GM19351 (cell line): ENCODE measurements around the gene TACC3.
A peak's percentile ranks its signal among the peaks of the same experiment; 100 is the strongest.

Experiments
- ATAC-seq: cut with Tn5 transposase; IDR thresholded peaks from one replicate; pipeline ENCODE4 v1.9.1; 2021; ENCODE audit warnings: mild to moderate bottlenecking, moderate library complexity; ENCODE audit not compliant: unreplicated experiment

TACC3 gene

DNA sequence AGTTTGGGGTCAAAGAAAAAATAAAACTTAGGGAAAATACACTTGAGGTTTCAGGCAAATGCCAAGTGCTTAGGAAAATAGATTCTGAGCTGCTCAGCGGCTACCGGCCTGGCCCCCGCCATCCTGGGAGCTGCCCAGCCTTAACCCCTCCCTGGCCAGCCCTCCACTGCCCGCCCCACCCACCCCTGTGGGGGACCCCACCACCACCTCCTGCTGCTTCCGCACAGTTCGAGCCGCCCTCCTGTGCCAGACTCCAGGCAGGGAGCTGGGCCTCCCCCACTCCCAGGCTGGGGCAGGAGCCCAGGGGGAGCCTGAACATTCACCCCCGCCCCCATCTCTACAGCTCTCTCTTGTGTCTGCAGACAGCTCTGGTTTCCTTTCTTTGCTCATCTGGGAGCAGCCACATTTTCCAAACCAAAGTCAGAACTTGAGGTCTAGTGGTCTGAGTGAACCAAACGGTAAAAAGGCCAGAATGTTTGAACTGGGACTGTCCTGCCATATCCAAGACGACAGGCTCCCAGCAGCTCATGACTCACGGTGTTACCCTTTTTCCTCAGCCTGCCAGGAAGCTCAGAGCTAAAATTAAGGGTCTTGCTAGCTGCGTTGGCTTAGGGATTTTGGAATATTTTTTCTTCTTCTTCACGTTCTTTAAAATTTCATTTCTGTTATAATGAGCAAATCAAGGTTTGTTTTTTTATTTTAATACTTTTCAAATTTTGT, 67.1 kb downstream of the TACC3 start:
- ATAC-seq: no peak

DNA sequence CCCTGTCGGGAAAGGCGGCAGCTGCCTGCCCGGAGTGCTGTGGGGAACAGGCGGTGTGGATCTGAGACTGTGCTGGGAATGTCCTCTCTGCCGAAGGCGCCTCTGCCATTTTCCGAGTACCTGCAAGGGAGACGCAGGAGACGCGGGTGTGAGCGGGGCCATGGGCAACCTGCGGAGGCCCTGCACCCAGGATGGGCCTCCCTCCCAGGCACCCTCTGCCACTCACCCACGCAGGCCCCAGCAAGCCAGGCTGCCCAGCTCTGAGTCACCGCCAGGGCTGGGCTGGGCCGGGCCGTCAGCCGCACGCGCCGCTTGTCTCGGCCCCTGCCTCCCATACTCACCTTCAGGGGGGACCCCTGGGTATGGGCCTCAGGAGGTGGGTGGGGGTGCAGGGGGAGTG, 68.2 kb downstream of the TACC3 start:
- no peak for ATAC-seq

DNA sequence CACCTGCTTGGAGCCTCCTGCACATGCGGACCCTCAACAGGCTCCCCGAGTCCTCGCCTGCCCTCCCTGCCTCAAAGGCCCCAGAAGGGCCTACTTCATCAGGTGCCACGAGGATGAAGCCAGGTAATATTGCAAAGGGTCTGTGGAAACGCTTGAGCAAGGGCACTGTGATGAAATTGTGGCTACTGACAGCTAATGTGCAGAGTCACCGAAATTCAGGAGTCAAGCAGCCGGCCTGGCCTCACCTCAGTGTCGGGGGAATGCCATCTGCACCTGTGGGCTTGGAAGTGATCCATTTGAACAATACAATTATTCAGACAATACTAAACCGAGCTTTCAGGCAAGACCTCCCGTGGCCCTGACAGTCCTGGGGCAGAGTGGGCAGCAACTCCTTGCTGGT, 68.7 kb downstream of the TACC3 start:
- no peak for ATAC-seq

DNA sequence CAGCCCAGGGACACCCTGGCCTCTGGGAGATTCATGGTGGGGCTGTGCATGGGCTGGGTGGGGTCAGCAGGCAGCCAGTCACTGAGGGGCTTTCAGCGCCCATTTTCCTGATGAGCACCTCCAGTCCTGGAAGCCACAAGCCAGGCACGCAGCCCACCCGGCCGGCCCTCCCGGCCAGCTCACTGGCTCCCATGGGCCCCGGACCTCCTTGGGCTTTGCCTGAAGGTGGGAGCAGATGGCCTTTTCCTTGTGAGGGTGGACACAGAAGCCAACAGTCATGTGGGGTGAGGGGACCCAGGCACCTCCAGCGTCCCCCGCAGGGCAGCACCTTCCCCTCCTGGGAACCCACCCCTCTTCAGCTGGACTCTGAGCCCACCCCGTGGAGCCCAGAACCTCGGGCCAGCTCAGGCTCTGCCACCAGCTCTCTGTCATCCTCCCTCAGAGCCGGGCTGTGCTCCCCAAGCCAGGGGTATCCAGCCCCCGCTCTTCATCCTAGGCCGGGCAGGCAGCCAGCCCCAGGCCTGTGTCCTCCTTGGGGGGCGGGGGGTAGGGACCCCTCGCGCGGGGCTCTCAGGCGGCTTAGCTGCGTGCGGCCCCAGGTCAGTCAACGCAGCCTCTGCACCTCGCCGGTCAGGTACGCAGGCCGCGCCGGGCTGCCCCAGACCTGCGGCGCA, 71.0 kb downstream of the TACC3 start:
- ATAC-seq: no peak

DNA sequence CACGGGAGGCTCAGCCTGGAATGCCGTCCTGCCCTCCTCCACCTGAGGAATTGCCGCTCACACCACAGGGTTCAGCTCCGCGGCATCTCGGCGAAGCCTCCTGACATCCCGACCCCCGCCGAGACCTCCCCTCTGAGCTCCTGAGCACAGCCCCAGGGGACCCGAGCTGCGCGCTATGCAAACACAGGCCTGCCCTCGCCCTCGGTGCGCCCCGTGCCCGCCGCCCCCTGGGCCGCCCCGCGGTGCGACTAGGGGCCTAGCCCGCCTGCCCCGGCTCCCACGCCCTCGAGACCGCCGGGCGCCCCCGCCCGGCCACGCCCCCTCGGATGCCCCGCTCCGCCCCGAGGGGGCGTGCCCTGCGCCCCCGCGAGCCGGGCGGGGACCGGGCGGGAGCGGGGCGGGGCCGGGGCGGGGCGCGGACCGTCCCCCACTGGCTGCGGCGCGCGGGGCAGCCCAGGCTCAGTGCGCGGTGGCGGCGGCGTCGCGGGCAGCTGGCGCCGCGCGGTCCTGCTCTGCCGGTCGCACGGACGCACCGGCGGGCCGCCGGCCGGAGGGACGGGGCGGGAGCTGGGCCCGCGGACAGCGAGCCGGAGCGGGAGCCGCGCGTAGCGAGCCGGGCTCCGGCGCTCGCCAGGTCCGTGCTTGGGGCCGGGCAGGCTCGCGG, 71.6 kb downstream of the TACC3 start, which contains the start of gene FGFR3:
Gene FGFR3 (plus strand): TSS at position 462 of the 664 bp plus-strand sequence. CDS start 642 bp downstream, outside the sequence.
- peak; percentile 64 for ATAC-seq

DNA sequence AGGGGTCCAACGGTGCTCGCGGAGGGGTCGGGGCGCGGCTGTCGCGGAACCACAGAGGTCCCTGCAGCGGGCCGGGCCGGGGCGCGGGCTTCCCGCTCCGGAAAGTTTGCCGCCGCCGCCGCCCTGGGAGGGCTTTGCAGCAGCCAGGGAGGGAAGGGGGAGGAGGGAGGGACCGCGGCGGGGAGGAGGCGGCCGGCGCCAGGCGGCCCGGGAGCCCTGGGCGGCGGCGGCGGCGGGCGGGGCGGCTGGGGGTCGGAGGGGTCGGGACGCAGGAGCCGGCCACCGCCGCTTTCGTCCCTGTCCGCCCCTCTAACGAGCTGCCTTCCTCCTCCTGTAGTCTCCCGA, 72.1 kb downstream of the TACC3 start:
- ATAC-seq: peak; percentile 39

DNA sequence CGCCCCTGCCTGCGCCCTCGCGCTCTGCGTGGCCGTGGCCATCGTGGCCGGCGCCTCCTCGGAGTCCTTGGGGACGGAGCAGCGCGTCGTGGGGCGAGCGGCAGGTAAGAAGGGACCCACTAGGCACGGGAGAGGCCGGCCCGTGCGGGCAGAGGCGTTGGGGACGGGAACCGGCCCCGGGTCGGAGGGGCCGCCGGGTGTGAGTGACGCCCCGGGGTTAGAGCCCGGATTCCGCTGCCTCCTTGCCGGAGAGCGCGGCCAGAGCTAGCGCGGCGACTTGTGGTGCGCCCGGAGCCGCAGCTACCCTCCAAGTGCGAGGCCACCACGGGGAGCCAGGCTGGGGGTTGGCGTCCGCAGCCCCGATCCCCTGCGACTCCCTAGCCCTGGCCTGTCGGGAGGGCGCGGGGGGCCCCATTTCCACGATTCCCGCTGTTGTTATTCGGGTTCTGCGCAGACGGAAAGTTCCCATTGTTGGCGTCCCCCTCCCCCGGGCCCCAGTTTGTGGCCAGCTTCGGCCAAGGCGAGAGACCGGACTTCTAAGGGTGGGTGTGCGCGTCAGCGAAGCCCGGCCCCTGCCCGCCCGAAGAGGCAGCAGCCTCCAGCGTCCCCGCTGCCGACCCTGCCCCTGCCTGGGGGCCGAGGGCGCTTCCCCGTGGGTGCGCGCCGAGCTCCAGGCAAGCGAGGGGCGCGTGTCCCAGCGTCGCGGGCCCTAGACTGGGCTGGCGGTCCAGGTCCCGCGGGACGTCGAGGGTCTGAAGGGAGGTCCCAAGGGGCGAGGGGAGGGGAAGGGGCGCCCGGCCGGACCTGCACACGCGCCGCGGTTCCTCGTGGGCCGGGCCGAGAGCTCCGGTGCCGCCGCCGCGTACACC, 72.9 kb downstream of the TACC3 start:
- ATAC-seq: peak; percentile 4
